HG03342 (cell line): ENCODE results near the gene ZNF618.
"Not testable (repeated sequence)": the region's sequence is repeated elsewhere in the genome, so short reads cannot be mapped to it uniquely, and the experiment has no call there.

Experiments
- ATAC-seq: cut with Tn5 transposase; IDR thresholded peaks from one replicate; pipeline ENCODE4 v1.9.1; 2021; ENCODE audit warnings: mild to moderate bottlenecking, moderate library complexity; ENCODE audit not compliant: unreplicated experiment

The ZNF618 gene

DNA sequence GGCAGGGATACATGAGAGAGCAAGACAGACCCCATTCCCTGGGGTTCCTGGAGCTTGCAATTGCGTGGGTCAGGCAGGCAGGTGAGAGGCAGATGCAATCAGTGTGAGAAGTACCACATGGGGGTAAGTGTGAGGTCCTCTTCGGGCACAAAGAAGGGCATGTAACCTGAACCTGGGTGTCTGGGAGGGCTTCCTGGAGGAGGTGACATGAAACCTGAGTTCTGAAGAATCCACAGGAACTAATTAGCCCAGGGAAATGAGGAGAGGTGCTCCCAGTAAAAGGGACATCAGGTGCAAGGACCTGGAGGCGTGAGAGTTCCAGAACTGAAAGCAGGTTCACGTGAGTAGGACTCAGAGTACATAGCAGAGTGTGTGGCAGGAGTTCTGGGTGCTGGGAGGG, 199.5 kb downstream of the ZNF618 start:
- ATAC-seq = no peak

DNA sequence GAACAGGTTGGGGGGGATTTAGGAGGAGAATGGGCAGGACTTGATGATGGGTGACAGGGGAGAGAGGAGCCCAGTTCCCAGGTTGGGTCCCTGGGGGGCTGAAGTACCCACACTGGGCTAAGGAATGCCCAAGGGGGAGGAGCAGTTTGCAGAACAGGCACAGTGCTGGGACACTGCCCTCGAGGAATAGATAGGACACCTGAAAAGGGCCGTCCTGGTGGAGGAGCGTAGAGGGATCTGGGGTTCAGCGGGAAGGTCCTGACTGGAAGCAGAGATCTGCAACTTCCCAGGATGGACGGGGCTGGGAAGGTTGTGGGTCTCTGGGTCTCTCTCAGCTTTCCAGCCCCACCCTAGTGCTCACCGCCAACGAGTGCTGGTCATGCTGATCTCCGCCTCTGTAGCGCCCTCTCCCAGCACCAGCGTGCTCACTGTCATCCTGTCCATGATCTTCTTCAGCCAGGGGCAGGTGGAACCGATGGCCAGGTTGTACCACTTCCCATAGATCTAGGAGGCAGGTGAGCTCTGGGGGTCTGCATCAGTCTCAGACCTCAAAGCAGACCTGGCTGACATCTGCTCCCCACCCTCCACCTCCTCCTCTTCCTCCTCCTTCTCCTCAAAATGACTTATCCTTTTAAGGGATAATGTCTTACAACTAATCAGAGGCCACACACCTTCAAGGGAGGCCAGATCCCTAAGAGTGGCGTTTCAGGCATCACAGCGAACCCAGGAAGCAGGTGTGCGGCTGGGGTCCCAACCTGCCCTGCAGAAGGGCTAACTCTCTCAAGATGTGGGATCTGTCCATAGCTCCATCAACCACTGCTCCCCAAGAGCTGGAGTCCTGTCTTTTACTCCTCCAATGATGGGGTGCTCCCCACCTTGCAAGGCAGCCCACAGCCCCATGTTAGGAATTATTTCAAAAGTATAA, 200.4 kb downstream of the ZNF618 start:
- ATAC-seq = no peak

DNA sequence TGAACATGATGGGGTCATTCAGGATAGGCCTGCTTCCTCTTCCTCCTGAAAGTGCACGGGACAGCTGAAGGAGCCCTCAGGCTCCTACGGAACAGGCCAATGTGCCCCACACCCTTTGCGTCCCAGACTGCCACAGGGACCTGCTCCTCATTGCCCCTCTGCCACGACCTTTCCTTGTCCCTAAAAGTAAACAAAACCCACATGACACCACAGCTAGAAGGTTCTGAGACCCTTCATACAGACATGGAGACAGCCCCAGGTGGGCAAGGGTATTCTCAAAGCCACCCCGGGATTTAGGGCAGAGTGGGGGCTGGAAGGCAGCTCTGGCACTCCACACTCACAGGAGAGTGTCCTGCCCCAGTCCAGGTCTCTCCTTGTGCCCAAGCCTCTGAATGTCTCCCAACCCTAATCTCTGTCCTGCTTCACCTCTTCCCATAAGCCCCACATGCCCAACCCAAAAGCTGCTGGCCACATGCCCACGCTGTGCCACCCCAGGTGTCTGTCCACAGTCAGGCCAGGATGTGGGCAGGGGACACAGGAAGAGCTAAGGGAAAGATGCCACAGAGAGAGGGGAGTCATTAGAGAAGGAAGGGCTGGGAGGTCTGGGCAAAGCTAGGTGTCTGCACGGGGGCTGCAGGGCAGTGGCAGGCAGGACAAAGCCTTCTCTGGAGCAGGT, 201.2 kb downstream of the ZNF618 start:
- ATAC-seq = no peak

DNA sequence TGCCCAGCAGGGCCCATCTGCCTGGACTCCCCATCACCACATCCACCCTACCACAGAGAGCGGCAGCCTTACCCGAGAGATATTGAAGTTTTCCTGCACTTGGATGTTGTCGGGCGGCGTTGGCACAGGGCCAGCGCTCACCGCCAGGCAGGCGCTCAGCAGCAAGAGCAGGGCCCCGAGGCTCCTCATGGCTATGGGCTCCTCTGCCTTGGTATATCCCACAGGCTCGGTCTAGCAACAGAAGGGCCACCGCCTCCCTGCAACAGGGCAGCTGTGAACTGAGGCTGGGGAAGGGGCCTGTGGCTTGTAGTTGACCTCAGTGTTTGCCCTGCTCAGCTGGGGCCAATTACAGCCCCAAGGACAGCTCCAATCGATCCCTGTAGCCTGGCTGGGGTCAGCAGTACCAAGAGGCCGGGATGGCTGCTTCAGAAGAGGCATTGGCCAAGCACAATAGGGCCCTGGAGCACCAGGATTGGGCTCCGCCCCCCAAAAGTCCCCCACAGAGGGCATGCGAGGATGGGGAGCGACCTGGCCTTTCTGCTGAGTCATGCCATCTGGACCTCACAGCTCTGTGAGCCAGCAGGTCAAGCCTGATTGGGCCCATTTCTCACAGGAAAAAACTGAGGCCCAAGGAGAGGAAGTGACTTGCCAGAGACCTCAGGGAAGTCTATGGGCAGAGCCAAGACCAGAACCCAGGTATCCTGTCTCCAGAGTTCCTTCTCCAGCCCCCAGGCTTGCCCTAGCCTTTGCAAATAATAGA, 202.1 kb downstream of the ZNF618 start, which contains the start of gene AMBP:
AMBP (minus strand) TSS at position 280 of the 760 bp plus-strand sequence; CDS start at position 189, 91 bp downstream.
- no peak for ATAC-seq

GRCh38 chr9:114078781-114079156, 202.7 kb downstream of the ZNF618 start:
- ATAC-seq = no peak

- ATAC-seq = no peak
Observed at GRCh38 chr9:114080195-114080772, 204.2 kb downstream of the ZNF618 start.

DNA sequence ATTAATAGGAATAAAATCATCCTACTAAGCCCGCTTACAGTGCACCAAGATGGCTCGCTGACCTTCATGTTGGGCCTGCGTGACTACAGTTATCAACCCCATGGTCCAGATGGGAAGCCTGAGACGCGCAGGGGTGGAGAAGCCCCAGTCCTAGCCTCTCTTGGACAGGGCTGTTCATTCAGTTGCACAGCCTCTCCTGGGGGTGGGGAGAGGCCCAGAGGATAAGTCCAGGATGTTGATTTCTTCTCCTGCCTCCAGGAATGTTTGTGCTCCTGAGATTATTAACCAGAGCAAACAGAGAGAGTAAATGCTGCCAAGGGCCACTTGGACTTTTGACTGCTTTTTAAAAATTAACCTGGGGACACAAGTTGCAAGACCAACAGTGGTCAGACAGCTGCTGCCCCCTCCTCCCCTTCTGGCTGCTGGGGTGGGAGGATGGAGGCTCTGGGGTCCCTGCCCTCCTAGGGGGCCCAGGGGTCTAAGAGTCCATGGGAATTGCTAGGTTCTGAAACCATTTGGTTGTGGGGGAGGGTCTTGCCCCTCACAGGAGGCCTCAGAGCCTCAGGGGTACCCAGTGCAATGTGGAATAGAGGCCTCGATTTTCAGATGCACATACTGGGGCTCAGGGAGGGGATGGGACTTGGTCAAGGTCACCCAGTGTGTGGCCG, 204.8 kb downstream of the ZNF618 start:
- no peak for ATAC-seq

DNA sequence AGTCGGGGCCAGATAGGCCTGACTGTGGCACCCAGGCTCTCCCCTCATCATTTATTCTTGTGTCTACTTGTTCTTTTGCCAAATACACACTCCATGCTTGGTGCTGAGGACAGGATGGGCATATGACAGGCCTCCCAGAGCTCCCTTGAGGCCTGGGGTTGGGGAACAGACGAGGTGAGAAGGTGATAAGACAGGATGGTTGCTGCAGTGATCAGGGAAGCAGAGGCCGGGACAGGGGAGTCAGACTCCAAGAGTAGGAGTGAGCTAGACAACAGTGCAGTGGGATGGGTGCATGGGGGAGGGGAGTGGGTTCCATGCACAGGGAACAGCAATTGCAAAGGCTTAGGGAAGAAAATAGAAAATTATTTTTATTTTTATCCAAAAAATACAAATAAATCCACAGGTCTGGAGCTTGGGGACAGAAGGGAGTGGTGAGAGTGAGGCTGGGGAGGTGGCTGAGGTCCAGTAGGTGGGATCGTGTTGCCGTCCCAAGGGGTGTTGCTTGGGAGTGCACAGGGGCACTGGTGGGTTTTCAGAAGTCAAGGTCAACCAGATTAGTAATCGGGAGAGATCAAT, 205.4 kb downstream of the ZNF618 start:
- no peak for ATAC-seq

- peak; percentile 78 for ATAC-seq
Observed at GRCh38 chr9:114082017-114082762, 206.1 kb downstream of the ZNF618 start.

GRCh38 chr9:114082763-114083412, 206.8 kb downstream of the ZNF618 start:
- ATAC-seq = not testable (repeated sequence)

GRCh38 chr9:114083666-114084065, 207.6 kb downstream of the ZNF618 start:
- no peak for ATAC-seq

DNA sequence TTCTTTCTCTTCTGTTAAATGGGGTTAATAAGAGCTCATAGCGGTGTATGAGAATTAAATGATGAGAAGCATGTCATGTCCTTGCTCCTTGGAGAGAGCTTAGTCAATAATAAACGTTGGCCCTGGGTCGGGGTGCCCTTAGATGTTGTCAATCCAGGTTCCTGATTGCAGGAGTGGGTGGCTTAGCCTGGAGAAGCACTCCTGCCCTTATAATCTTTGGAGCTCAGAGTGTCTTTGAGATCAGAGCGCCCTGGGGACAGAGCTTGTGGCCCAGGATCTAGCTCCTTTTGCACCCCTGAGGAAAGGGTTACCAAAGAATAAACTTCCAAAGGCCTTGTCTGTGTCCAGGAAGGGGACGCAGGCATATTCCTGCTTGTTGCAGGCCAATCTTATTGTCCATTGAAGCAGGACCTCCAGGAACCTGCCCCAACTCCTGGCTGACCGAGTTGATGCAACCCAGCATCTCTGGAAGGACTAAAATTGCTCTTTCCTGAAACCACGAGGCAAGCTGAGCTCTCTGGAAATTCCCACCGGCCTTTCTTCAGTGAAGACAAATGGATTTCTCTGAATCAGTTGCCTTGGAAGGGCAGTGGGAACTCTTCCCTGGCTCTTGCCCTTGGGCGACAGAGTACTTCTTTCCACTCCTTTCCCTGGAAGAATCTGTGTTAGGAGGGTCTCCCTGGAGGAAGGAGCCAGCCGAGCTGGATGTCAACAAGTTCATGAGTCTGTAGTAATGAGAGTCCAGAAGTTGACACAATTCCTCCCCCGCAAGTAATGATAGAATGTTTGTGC, 208.4 kb downstream of the ZNF618 start:
- no peak for ATAC-seq

- no peak for ATAC-seq
Observed at GRCh38 chr9:114085387-114085789, 209.3 kb downstream of the ZNF618 start.

DNA sequence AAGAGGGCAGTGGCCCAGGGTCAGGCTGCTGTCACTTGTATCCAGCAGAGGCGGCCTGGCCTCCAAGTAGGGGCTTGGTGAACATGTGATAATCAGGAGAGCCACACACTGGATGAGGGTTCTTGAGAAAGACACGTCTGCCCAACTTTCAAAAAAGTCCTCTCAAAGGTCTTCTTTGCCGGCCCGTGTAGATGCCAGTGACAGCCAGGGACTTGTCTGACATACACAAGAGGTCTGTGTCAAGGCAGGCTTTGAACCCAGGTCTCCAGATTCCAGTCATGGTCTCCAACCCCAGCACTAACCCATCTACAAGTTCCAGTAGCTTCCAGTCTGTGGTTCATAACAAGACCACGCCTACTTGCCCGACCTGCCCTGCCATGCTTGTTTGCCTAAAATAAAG, 209.9 kb downstream of the ZNF618 start:
- no peak for ATAC-seq

- no peak for ATAC-seq
Observed at GRCh38 chr9:114086607-114087006, 210.5 kb downstream of the ZNF618 start.

DNA sequence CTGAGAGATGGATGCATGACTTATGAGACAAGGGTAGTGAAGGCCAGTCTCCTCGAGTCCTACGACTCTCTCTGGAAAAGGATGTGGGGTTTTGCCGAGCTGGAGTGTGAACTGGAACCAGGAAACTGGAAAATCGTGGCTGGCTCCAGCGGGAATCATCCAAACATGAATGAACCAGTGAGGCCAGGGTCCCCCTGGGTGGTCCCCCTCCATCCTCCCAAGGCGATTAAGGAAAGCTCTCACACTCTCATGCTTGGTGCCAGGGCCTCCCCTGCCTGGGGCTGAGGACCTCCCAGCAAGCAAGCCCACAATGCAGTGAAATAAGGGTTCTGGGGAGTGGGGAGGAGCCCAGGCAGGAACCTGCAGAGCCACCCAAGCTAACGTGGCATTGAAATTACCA, 211.6 kb downstream of the ZNF618 start:
- no peak for ATAC-seq

- ATAC-seq = no peak
Observed at GRCh38 chr9:114088571-114089170, 212.6 kb downstream of the ZNF618 start.
